B cell (primary cell): ENCODE data around the gene AGXT2. TPM values are rescaled to one million over a fixed set of nuclear protein-coding genes. Genes with fewer than 3 reads are reported as not detected.

Experiments
- ATAC-seq: fragments of 200-7000 bp; cut with Tn5 transposase; one replicate; pipeline ENCODE4 v1.10.0; 2021; ENCODE audit warnings: low read depth, mild to moderate bottlenecking, moderate number of reproducible peaks, moderate library complexity
- CTCF ChIA-PET: fragments of 350-600 bp; sonication (Branson Sonifier 250); formaldehyde crosslinking; loops from one replicate; lab custom pipeline; 2021; ENCODE audit warnings: antibody characterized with exemption, inconsistent platforms; lab: Charles Lee
- POLR2A ChIA-PET: fragments of 350-600 bp; sonication (Branson Sonifier 250); formaldehyde crosslinking; loops from one replicate; lab custom pipeline; 2021; ENCODE audit warnings: antibody characterized with exemption; lab: Charles Lee
- DNase-seq: peaks from one replicate; pipeline ENCODE4 v3.0.0; 2013
- H2AFZ ChIP-seq: 2 replicates; pipeline ENCODE4 v1.6.1; 2012; ENCODE audit warnings: mild to moderate bottlenecking, low read depth, low read length; ENCODE audit not compliant: insufficient read depth, poor library complexity, severe bottlenecking
- H3K27ac ChIP-seq, 2 donors: 1 replicate in 1 of 2; 2 replicates in 1 of 2; pipeline ENCODE4 v1.5.1; 2012 to 2013; ENCODE audit warnings: low read length in 2 of 2, mild to moderate bottlenecking in 2 of 2, moderate library complexity in 1 of 2
- H3K27me3 ChIP-seq, 4 experiments: fragments of 200-600 bp in 1 of 4; sonication (generic) in 1 of 4; replicated peaks in 1 of 4; 1 replicate in 2 of 4; 2 replicates in 2 of 4; pipeline versions ENCODE4 v1.6.1 to v1.7.0; 2013 to 2016; ENCODE audit warnings: low read length in 3 of 4, mild to moderate bottlenecking in 2 of 4, mixed read lengths in 1 of 4, moderate library complexity in 1 of 4; ENCODE audit not compliant: insufficient read depth in 4 of 4, control insufficient read depth in 3 of 4; ENCODE audit errors: control extremely low read depth in 1 of 4
- H3K36me3 ChIP-seq, 2 experiments: replicated peaks in 1 of 2; 1 replicate in 1 of 2; 2 replicates in 1 of 2; pipeline versions ENCODE4 v1.6.1 to v1.7.1; 2013; ENCODE audit warnings: low read length in 1 of 2; ENCODE audit not compliant: insufficient read depth in 2 of 2, control insufficient read depth in 1 of 2; ENCODE audit errors: control extremely low read depth in 1 of 2, extremely low read depth in 1 of 2
- H3K4me1 ChIP-seq, 2 donors: fragments of 200-600 bp in 1 of 2; sonication (generic) in 1 of 2; 1 replicate in 1 of 2; 2 replicates in 1 of 2; pipeline versions ENCODE4 v1.5.1 to v1.6.1; 2013 to 2017; ENCODE audit warnings: low read length in 2 of 2; ENCODE audit not compliant: control insufficient read depth in 2 of 2, insufficient read depth in 2 of 2
- H3K4me2 ChIP-seq: replicated peaks from 2 replicates; pipeline ENCODE3; 2012; ENCODE audit warnings: mild to moderate bottlenecking, low read depth, low read length; ENCODE audit not compliant: poor library complexity, severe bottlenecking
- H3K4me3 ChIP-seq, 5 experiments: fragments of 200-600 bp in 1 of 5; sonication (generic) in 1 of 5; 1 replicate in 3 of 5; 2 replicates in 2 of 5; pipeline versions ENCODE4 v1.5.1 to v1.7.0; 2011 to 2016; ENCODE audit warnings: low read length in 4 of 5, mild to moderate bottlenecking in 4 of 5, low read depth in 2 of 5, control low read depth in 1 of 5, moderate library complexity in 1 of 5; ENCODE audit not compliant: insufficient read depth in 1 of 5; ENCODE audit errors: control extremely low read depth in 1 of 5, extremely low read depth in 1 of 5
- H3K79me2 ChIP-seq: fragments of 200-600 bp; sonication (generic); one replicate; pipeline ENCODE4 v1.6.0; 2016; ENCODE audit warnings: low read length; ENCODE audit not compliant: control insufficient read depth, insufficient read depth
- H3K9ac ChIP-seq: fragments of 200-600 bp; sonication (generic); 2 replicates; pipeline ENCODE4 v1.6.1; 2017; ENCODE audit warnings: mild to moderate bottlenecking, low read length, moderate library complexity
- H3K9me3 ChIP-seq, 3 donors: one replicate each; pipeline versions ENCODE4 v1.6.1 to v1.7.1; 2013; ENCODE audit warnings: low read length in 2 of 3; ENCODE audit not compliant: control insufficient read depth in 2 of 3, insufficient read depth in 1 of 3; ENCODE audit errors: control extremely low read depth in 1 of 3
- H4K20me1 ChIP-seq: 2 replicates; pipeline ENCODE4 v1.6.0; 2012; ENCODE audit warnings: mild to moderate bottlenecking, low read length; ENCODE audit not compliant: insufficient read depth, control insufficient read depth, poor library complexity, severe bottlenecking
- H3K27ac Mint-ChIP-seq: one replicate; pipeline ENCODE4 v1.8.0; 2021; ENCODE audit warnings: mixed read lengths
- H3K27me3 Mint-ChIP-seq: one replicate; pipeline ENCODE4 v1.8.0; 2021; ENCODE audit warnings: mixed read lengths
- H3K4me1 Mint-ChIP-seq: one replicate; pipeline ENCODE4 v1.8.0; 2021; ENCODE audit warnings: mixed read lengths
- H3K4me3 Mint-ChIP-seq: one replicate; pipeline ENCODE4 v1.8.0; 2021; ENCODE audit warnings: mixed read lengths
- H3K9me3 Mint-ChIP-seq: one replicate; pipeline ENCODE4 v1.8.0; 2022; ENCODE audit warnings: mixed read lengths; ENCODE audit not compliant: insufficient read depth
- EZH2 ChIP-seq: IDR thresholded peaks from 2 replicates; pipeline ENCODE4 v1.6.1; 2012; ENCODE audit warnings: borderline replicate concordance, low read depth, mild to moderate bottlenecking, moderate library complexity, low read length; ENCODE audit not compliant: insufficient read depth, poor library complexity, severe bottlenecking
- WGBS: methylation state at CpG from one replicate; pipeline ENCODE4 v1.1.5; 2013; ENCODE audit warnings: missing lambda C conversion rate; ENCODE audit not compliant: insufficient coverage; 5-methylcytosine and 5-hydroxymethylcytosine counted together
- intact Hi-C: fragments of 100-400 bp; cut with micrococcal nuclease; formaldehyde crosslinking; loops from one replicate; pipeline ENCODE4 v1.10.0; 2022
- polyA plus RNA-seq: library from polyadenylated mRNA; depleted of rRNA; stranded (reverse); fragments of >200 nt; gene quantifications from 2 replicates; pipeline ENCODE4 v1.2.3, GENCODE V29; 2012
- total RNA-seq, 2 donors: library from RNA; stranded (reverse); fragments of 120-200 nt in 1 of 2; gene quantifications; 1 replicate in 1 of 2; 2 replicates in 1 of 2; pipeline versions ENCODE4 v1.2.3 to v1.2.4, GENCODE V29; 2013 to 2022
- TF ChIP-seq, protein P1 (sequence below): fragments of 200-600 bp; IDR thresholded peaks from one replicate; pipeline ENCODE4 v1.8.0; 2022; ENCODE audit warnings: antibody characterized with exemption, mild to moderate bottlenecking

The AGXT2 gene
- total and polyA plus RNA-seq, 2 donors (not counting 1 experiment from before 2014, with no cell fraction given), result not detected

DNA sequence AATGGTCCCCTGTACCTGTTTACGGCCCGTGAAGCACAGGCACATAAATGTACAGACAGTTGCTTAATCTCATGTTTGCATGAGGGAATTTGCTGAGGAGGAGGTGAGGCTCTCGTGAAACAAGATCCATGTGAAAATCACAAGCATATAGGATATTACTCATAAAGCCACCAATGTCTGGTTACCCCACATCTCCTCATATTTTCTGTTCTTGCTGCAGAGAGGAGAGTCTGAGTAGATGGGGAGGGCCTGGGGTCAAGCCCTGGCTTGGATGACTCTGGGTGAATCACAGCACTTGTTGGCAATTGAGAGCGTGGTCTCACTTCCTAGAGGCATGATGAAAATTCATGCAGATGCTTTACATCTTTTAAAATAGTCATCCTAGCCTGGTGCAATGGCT is 975 bp downstream of the AGXT2 start:
- no peak overlapping the region for H3K27ac ChIP-seq
- peaks cover 19% of the 10 kb centered on the region for H3K27me3 Mint-ChIP-seq
- H3K4me2 ChIP-seq, result no peak overlapping the region
- no peak overlapping the region for H2AFZ ChIP-seq
- H3K36me3 ChIP-seq, result no peaks in the 10 kb centered on the region
- DNase-seq (no peak), ATAC-seq (no peak)
- no peaks in the 10 kb centered on the region for H3K4me1 ChIP-seq
- no peak overlapping the region for H3K4me3 ChIP-seq
- peaks cover 0 to 3% (median 1%) of the 10 kb centered on the region in 4 experiments for H3K27me3 ChIP-seq
- 100% methylated on average over 1 of the region's 4 CpGs for WGBS
- ChIA-PET POLR2A (no interaction called here), CTCF (no interaction called here)
- H3K27ac Mint-ChIP-seq, result no peak overlapping the region
- H4K20me1 ChIP-seq, result no peaks in the 10 kb centered on the region
- no peaks in the 10 kb centered on the region for H3K9me3 Mint-ChIP-seq
- no peaks in the 10 kb centered on the region for H3K79me2 ChIP-seq
- peaks cover 0 to 3% (median 0%) of the 10 kb centered on the region in 3 donors for H3K9me3 ChIP-seq
- intact Hi-C loops, result no loop called here
- no peaks in the 10 kb centered on the region for H3K4me1 Mint-ChIP-seq
- H3K9ac ChIP-seq, result no peak overlapping the region
- TF ChIP-seq, protein P1, sequence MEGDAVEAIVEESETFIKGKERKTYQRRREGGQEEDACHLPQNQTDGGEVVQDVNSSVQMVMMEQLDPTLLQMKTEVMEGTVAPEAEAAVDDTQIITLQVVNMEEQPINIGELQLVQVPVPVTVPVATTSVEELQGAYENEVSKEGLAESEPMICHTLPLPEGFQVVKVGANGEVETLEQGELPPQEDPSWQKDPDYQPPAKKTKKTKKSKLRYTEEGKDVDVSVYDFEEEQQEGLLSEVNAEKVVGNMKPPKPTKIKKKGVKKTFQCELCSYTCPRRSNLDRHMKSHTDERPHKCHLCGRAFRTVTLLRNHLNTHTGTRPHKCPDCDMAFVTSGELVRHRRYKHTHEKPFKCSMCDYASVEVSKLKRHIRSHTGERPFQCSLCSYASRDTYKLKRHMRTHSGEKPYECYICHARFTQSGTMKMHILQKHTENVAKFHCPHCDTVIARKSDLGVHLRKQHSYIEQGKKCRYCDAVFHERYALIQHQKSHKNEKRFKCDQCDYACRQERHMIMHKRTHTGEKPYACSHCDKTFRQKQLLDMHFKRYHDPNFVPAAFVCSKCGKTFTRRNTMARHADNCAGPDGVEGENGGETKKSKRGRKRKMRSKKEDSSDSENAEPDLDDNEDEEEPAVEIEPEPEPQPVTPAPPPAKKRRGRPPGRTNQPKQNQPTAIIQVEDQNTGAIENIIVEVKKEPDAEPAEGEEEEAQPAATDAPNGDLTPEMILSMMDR, result no peak
- TF ChIP-seq EZH2, result no peak
- H3K4me3 Mint-ChIP-seq, result no peak overlapping the region

DNA sequence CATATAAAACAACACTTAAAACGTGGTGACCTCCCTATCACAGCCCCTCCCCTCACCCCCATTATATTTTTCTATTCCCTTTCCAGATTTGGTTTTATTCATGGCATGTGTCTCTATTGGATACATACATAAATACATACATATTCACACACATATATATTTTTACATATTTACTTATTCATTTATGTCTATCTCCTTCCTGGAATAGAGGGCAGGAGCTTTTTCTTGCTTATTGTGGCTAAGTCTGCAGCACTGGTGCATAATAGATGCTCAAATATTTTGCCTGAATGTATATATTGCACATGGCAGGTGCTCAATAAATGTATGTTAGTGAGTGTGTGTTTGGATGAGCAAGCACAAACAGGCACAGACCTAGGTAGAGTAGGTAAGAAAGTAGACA is 2.5 kb downstream of the AGXT2 start:
- no peaks in the 10 kb centered on the region for H4K20me1 ChIP-seq
- no peak for TF ChIP-seq EZH2
- TF ChIP-seq, protein P1, result no peak
- no peak for DNase-seq
- Mint-ChIP-seq H3K27ac (no peak overlapping the region), H3K27me3 (peaks cover 9% of the 10 kb centered on the region), H3K9me3 (no peaks in the 10 kb centered on the region), H3K4me1 (no peaks in the 10 kb centered on the region), H3K4me3 (no peak overlapping the region)
- no peaks in the 10 kb centered on the region for H3K4me1 ChIP-seq
- CTCF ChIA-PET, result no interaction called here
- no peak overlapping the region for H2AFZ ChIP-seq
- peaks cover 0 to 3% (median 0%) of the 10 kb centered on the region in 4 experiments for H3K27me3 ChIP-seq
- no peak overlapping the region for H3K9ac ChIP-seq
- H3K36me3 ChIP-seq, result no peaks in the 10 kb centered on the region
- POLR2A ChIA-PET, result no interaction called here
- no peak overlapping the region for H3K4me3 ChIP-seq
- peaks cover 0 to 3% (median 0%) of the 10 kb centered on the region in 3 donors for H3K9me3 ChIP-seq
- no peak overlapping the region for H3K27ac ChIP-seq
- no peak for ATAC-seq
- no CpG with 5 or more reads among the region's 1 CpG for WGBS
- no peaks in the 10 kb centered on the region for H3K79me2 ChIP-seq
- intact Hi-C loops, result no loop called here
- no peak overlapping the region for H3K4me2 ChIP-seq
